GM12874 (cell line): ENCODE measurements around the gene NAV1.

ENCODE experiments used
- CTCF ChIP-seq: IDR thresholded peaks from 2 replicates; pipeline ENCODE4 v1.5.1; 2011; ENCODE audit warnings: low read depth, mild to moderate bottlenecking, control low read depth, low read length, moderate library complexity; ENCODE audit not compliant: insufficient read depth

NAV1 gene

GRCh38 chr1:201563406-201563780, 24.5 kb downstream of the NAV1 start:
- no peak for TF ChIP-seq CTCF

- no peak for TF ChIP-seq CTCF
Observed at GRCh38 chr1:201563941-201564340, 25.0 kb downstream of the NAV1 start.

GRCh38 chr1:201565024-201565730, 26.2 kb downstream of the NAV1 start:
- TF ChIP-seq CTCF: no peak

GRCh38 chr1:201565771-201566528, 27.0 kb downstream of the NAV1 start:
- TF ChIP-seq CTCF: no peak

GRCh38 chr1:201566529-201566823, 27.5 kb downstream of the NAV1 start:
- no peak for TF ChIP-seq CTCF

- no peak for TF ChIP-seq CTCF
Observed at GRCh38 chr1:201566933-201567801, 28.2 kb downstream of the NAV1 start.

- TF ChIP-seq CTCF: no peak
Observed at GRCh38 chr1:201568265-201568664, 29.3 kb downstream of the NAV1 start.
